Measurements from ENCODE around the gene THOC6. TPM values are rescaled to one million over a fixed set of nuclear protein-coding genes. Genes with fewer than 3 reads are reported as not detected.

THOC6 gene
- total RNA-seq, 1 donor from 2014 or later: 62.4 TPM

DNA sequence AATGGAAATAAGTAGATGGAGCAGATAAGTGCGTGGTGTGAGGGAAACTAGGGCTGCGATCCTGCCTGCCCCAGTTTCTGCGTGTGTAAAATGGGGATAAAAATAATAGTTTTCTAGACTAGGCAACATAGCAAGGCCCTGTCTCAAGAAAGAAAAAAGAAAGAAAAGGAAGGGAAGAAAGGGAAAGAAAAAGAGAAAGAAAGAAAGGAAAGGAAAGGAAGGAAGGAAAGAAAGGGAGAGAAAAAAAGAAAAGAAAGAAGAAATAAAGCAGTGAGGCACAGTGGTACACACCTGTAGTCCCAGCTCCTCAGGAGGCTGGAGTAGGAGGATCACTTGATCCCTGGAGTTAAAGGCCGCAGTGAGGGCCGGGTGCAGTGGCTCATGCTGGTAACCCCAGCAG lies 41.4 kb upstream of the THOC6 start:
- Mint-ChIP-seq H3K27ac (peak overlapping the region; percentile 67), H3K4me3 (peak overlapping the region; percentile 75), H3K4me1 (peaks cover 23% of the 10 kb centered on the region), H3K9me3 (no peaks in the 10 kb centered on the region), H3K27me3 (ENCODE audit: low read depth) (peaks cover 2% of the 10 kb centered on the region), H3K36me3 (no peaks in the 10 kb centered on the region)
- TF ChIP-seq, protein P1, sequence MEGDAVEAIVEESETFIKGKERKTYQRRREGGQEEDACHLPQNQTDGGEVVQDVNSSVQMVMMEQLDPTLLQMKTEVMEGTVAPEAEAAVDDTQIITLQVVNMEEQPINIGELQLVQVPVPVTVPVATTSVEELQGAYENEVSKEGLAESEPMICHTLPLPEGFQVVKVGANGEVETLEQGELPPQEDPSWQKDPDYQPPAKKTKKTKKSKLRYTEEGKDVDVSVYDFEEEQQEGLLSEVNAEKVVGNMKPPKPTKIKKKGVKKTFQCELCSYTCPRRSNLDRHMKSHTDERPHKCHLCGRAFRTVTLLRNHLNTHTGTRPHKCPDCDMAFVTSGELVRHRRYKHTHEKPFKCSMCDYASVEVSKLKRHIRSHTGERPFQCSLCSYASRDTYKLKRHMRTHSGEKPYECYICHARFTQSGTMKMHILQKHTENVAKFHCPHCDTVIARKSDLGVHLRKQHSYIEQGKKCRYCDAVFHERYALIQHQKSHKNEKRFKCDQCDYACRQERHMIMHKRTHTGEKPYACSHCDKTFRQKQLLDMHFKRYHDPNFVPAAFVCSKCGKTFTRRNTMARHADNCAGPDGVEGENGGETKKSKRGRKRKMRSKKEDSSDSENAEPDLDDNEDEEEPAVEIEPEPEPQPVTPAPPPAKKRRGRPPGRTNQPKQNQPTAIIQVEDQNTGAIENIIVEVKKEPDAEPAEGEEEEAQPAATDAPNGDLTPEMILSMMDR (IDR thresholded peaks at IDR 0.05; ENCODE audit: unreplicated experiment): no peak
- no peak for DNase-seq (ENCODE audit: low spot score in 2 of 2, unreplicated experiment in 2 of 2)

DNA sequence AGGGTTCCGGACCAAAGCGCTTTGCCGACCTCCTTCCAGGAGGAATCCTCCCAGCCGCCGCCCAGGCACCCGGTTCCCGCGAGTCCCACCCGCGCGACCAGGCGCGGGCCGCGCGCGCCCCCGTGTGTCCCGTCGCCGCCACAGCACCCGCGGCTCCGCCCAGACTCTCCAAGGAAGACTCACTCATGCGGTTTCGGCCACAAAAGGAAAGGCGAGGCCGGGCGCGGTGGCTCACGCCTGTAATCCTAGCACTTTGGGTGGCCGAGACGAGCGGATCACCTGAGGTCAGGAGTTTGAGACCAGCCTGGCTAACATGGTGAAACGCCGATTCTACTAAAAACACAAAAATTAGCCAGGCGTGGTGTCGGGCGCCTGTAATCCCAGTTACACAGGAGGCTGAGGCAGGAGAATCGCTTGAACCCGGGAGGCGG lies 40.1 kb upstream of the THOC6 start:
- Mint-ChIP-seq H3K4me1 (peaks cover 32% of the 10 kb centered on the region), H3K36me3 (no peaks in the 10 kb centered on the region), H3K27me3 (ENCODE audit: low read depth) (peaks cover 2% of the 10 kb centered on the region), H3K27ac (no peak overlapping the region), H3K4me3 (peak overlapping the region; percentile 38), H3K9me3 (no peaks in the 10 kb centered on the region)
- TF ChIP-seq, protein P1 (IDR thresholded peaks at IDR 0.05; ENCODE audit: unreplicated experiment): peak; percentile 93
- DNase-seq (ENCODE audit: low spot score in 2 of 2, unreplicated experiment in 2 of 2): peak; percentile 74 to 84

DNA sequence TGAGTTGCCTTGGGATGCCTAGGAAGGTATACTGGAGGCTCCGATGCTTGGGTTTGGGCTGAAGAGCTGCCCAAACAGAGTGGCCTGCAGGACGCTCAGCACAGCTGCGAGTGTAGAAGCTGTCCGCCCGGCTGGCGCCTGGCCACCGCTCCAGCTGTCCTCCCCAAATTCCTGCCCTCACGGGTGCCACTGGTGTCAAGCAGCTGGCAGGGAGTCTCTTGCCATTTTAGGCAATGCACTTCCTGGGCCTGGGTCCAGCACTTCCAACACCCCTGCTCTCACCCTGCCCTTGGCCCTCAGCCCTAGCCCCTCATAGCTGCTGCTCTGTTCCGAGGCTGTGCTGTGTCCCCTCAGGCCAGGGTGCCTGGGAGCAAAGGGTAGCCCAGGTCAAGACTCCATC lies 38.4 kb upstream of the THOC6 start:
- H3K9me3 Mint-ChIP-seq: no peaks in the 10 kb centered on the region
- TF ChIP-seq, protein P1 (IDR thresholded peaks at IDR 0.05; ENCODE audit: unreplicated experiment): no peak
- peaks cover 2% of the 10 kb centered on the region for H3K27me3 Mint-ChIP-seq (ENCODE audit: low read depth)
- H3K4me3 Mint-ChIP-seq: no peak overlapping the region
- peaks cover 46% of the 10 kb centered on the region for H3K4me1 Mint-ChIP-seq
- no peak overlapping the region for H3K27ac Mint-ChIP-seq
- DNase-seq (ENCODE audit: low spot score in 2 of 2, unreplicated experiment in 2 of 2): no peak
- no peaks in the 10 kb centered on the region for H3K36me3 Mint-ChIP-seq

DNA sequence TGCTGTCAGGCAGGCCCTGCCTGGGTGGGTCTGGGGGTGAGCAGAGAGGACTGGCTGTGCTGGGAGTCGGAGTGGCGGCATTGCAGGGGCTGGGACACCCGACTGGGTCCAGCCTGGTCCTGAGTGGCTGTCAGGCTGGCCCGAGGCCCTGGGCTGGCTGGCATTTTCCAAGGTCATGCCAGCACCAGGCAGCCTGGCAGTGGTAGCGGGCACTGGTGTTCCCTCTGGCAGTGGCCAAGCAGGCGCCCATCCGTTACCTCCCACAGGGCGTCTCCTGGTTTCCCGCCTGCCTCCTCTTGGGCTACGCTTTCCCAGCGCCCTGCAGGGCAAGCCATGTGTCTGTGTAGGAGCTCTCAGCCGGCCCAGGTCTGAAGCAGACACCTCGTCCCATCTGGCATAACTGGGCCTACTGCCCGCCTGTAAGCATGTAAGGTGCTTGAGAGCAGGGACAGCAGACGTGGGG lies 37.9 kb upstream of the THOC6 start:
- no peak for DNase-seq (ENCODE audit: low spot score in 2 of 2, unreplicated experiment in 2 of 2)
- peaks cover 47% of the 10 kb centered on the region for H3K4me1 Mint-ChIP-seq
- H3K27ac Mint-ChIP-seq: no peak overlapping the region
- H3K4me3 Mint-ChIP-seq: no peak overlapping the region
- H3K27me3 Mint-ChIP-seq (ENCODE audit: low read depth): peaks cover 2% of the 10 kb centered on the region
- TF ChIP-seq, protein P1 (IDR thresholded peaks at IDR 0.05; ENCODE audit: unreplicated experiment): no peak
- H3K36me3 Mint-ChIP-seq: no peaks in the 10 kb centered on the region
- no peaks in the 10 kb centered on the region for H3K9me3 Mint-ChIP-seq

DNA sequence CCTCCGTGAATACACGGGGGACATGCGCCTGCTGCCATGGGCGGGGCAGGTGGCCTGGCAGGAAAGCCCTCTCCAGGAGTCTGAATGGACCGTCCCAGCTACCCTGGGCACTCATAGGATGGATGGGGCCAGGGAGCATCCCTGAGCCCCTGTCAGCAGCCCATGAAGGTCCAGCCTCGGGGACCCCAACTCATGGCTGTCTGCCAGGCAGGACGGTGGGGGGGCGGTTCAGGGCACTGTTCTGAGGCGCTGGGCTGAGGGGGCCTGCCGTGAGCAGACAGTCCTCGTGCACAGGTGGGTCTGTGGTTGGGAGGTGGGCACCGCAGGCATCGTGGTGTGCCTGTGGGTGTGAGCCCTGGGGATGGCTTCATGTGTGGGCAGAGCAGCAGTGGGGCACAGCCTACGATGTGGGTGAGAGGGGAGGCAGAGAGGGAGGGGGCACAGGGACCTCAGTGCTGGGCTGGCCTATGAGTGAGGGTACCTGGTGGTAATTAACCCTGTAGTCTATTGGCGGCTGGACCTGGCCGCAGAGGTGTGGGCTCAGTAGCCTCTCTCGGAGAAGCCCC lies 37.1 kb upstream of the THOC6 start:
- TF ChIP-seq, protein P1 (IDR thresholded peaks at IDR 0.05; ENCODE audit: unreplicated experiment): no peak
- no peak for DNase-seq (ENCODE audit: low spot score in 2 of 2, unreplicated experiment in 2 of 2)
- Mint-ChIP-seq H3K36me3 (no peaks in the 10 kb centered on the region), H3K9me3 (no peaks in the 10 kb centered on the region), H3K27ac (no peak overlapping the region), H3K27me3 (ENCODE audit: low read depth) (peaks cover 2% of the 10 kb centered on the region), H3K4me3 (no peak overlapping the region), H3K4me1 (peaks cover 40% of the 10 kb centered on the region)

Measured in mesothelial cell of epicardium (in vitro differentiated cells).